Activated B cell treated with CpG ODN at 0.5 μM for 24 hours (primary cell): Measurements from ENCODE around the gene UBE2G2. TPM values are rescaled to one million over a fixed set of nuclear protein-coding genes. Genes with fewer than 3 reads are reported as not detected.

ENCODE experiments used
- ATAC-seq: fragments of 200-7000 bp; cut with Tn5 transposase; one replicate; pipeline ENCODE4 v1.10.0; 2021; ENCODE audit warnings: low read depth, mild to moderate bottlenecking, moderate library complexity
- CTCF ChIA-PET: fragments of 350-600 bp; sonication (Branson Sonifier 250); formaldehyde crosslinking; loops from one replicate; lab custom pipeline; 2021; ENCODE audit warnings: antibody characterized with exemption; lab: Charles Lee
- POLR2A ChIA-PET: fragments of 350-600 bp; sonication (Branson Sonifier 250); formaldehyde crosslinking; loops from one replicate; lab custom pipeline; 2021; ENCODE audit warnings: antibody characterized with exemption; lab: Charles Lee
- DNase-seq: peaks from one replicate; pipeline ENCODE4 v3.0.0; 2022
- H3K27ac Mint-ChIP-seq: one replicate; pipeline ENCODE4 v1.8.0; 2020; ENCODE audit warnings: mixed read lengths
- H3K27me3 Mint-ChIP-seq: one replicate; pipeline ENCODE4 v1.8.0; 2021; ENCODE audit warnings: mixed read lengths
- H3K36me3 Mint-ChIP-seq: one replicate; pipeline ENCODE4 v1.8.0; 2021; ENCODE audit warnings: low read depth, mixed read lengths
- H3K4me1 Mint-ChIP-seq: one replicate; pipeline ENCODE4 v1.8.0; 2021; ENCODE audit warnings: mixed read lengths
- H3K4me3 Mint-ChIP-seq: one replicate; pipeline ENCODE4 v1.8.0; 2020; ENCODE audit warnings: mild to moderate bottlenecking, mixed read lengths
- H3K9me3 Mint-ChIP-seq: one replicate; pipeline ENCODE4 v1.8.0; 2020; ENCODE audit warnings: mixed read lengths
- intact Hi-C: fragments of 100-400 bp; cut with micrococcal nuclease; formaldehyde crosslinking; loops from one replicate; pipeline ENCODE4 v1.15.1; 2024
- total RNA-seq: library from RNA; stranded (reverse); gene quantifications from 2 replicates; pipeline ENCODE4 v1.2.3, GENCODE V29; 2022
- TF ChIP-seq, protein P1 (sequence below): fragments of 200-600 bp; IDR thresholded peaks from one replicate; pipeline ENCODE4 v1.8.0; 2022; ENCODE audit warnings: antibody characterized with exemption, mild to moderate bottlenecking

The UBE2G2 gene
- total RNA-seq, 1 donor from 2014 or later, result 108 TPM

DNA sequence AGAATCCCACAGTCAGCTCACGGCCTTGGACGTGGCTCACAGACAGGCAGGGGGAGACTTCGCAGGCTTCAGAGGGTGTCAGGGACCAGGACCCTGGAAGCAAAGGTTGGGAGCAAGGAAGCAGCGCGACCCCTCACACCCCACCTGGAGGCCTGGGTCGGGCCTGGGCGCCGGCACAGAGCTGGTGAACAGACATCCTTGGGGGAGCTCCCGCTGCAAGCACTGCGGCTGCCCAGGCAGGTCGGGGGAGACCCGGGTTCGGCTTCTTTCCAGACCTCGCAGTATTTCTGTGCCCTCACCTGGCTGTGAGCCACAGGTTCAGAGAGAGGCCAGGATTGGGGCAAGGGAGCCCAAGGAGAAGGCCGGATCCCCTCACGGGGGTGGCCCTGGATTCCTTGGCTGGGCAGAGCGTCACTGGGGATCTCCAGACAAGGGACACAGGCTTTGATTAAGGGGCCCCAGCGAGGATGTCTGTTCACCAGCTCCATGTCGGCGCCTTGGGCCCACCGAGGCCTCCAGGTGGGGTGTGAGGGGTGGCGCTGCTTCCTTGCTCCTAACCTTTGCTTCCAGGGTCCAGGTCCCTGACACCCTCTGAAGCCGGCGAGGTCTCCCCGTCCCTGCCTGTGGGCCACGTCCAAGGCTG lies 52.4 kb downstream of the UBE2G2 start:
- Mint-ChIP-seq H3K36me3 (no peaks in the 10 kb centered on the region), H3K9me3 (no peaks in the 10 kb centered on the region), H3K27ac (no peak overlapping the region), H3K27me3 (peaks cover 15% of the 10 kb centered on the region), H3K4me3 (no peak overlapping the region), H3K4me1 (no peaks in the 10 kb centered on the region)
- ChIA-PET POLR2A (no interaction called here), CTCF (no interaction called here)
- intact Hi-C loops, result no loop called here
- ATAC-seq, result no peak
- TF ChIP-seq, protein P1, sequence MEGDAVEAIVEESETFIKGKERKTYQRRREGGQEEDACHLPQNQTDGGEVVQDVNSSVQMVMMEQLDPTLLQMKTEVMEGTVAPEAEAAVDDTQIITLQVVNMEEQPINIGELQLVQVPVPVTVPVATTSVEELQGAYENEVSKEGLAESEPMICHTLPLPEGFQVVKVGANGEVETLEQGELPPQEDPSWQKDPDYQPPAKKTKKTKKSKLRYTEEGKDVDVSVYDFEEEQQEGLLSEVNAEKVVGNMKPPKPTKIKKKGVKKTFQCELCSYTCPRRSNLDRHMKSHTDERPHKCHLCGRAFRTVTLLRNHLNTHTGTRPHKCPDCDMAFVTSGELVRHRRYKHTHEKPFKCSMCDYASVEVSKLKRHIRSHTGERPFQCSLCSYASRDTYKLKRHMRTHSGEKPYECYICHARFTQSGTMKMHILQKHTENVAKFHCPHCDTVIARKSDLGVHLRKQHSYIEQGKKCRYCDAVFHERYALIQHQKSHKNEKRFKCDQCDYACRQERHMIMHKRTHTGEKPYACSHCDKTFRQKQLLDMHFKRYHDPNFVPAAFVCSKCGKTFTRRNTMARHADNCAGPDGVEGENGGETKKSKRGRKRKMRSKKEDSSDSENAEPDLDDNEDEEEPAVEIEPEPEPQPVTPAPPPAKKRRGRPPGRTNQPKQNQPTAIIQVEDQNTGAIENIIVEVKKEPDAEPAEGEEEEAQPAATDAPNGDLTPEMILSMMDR, result no peak
- no peak for DNase-seq

DNA sequence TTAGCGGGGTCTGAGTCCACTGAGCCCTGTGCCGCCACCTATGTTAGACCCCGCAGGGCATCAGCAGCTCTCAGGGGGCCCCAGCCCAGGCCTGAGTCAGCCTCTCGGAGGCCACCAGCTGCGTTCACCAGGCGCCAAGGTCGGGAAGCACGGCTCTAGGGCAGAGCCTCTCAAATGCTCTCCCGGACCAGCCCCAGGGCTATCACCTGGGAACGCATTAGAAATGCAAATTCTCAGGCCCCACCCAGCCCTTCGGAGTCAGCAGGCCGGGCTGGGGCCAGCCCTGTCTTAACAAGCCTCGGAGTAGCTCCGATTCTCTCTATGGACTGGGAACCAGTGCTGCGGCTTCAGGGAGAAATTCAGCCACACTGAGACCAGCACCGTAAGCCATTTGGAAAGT lies 53.0 kb downstream of the UBE2G2 start:
- POLR2A ChIA-PET, result no interaction called here
- H3K9me3 Mint-ChIP-seq, result no peaks in the 10 kb centered on the region
- no peak overlapping the region for H3K4me3 Mint-ChIP-seq
- intact Hi-C loops, result no loop called here
- H3K27ac Mint-ChIP-seq, result no peak overlapping the region
- CTCF ChIA-PET, result no interaction called here
- peaks cover 15% of the 10 kb centered on the region for H3K27me3 Mint-ChIP-seq
- no peak for ATAC-seq
- TF ChIP-seq, protein P1, result no peak
- no peaks in the 10 kb centered on the region for H3K36me3 Mint-ChIP-seq
- H3K4me1 Mint-ChIP-seq, result no peaks in the 10 kb centered on the region
- DNase-seq, result no peak

DNA sequence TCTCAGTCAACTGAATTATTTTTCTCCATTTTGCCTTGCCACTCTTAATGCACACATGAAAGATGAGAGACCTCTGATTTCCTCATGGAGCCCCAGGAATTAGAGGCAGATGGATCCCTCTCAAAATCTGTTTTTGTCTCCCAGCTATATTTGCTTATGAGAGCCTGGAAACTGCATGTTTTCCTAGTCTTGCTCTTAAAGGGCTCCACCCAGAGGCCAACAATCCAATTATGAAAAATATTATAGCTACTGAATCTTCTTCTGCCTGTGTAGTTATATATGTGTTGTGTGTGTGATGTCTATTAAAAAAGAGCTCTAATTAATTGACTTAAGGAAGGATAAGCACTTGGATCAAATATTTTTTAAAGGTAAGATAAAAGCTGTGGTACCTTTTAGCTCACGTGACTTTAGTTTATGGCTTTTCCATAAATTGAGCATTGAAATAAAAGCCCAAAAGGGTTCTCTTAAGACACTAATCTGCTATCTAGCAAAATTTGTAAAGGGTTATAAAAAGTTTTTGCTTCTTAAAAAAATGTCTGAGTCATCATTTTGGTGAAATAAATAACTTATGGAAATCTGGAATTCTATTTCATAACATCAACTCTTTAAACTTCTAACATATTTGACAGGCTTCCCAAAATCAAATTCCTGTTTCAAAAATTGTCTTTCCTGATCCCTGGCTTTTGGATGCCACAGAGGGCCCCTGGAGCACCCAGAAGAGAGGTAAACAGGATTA lies 59.0 kb downstream of the UBE2G2 start:
- no peak for DNase-seq
- Mint-ChIP-seq H3K36me3 (no peaks in the 10 kb centered on the region), H3K27ac (no peak overlapping the region)

DNA sequence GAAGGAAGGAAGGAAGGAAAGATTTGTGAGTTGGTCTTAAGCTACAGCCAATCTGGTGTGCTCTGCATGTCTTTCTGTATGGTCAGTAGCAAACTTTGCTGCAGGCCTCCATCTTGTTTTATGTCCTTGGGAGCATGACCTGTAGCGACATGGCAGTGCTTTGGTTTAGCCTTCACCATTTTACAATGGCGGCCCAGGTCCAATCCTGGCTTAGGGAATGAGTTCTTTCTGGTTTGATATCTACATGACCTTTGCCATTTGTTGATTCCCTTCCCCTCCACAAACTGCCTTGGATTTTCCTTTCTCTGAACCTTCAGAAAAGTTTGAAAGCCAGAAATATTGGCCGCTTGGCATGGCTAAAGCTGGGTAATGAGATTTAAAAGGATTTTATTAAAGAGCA lies 59.7 kb downstream of the UBE2G2 start:
- ChIA-PET POLR2A (no interaction called here), CTCF (no interaction called here)
- ATAC-seq (no peak), DNase-seq (no peak)
- Mint-ChIP-seq H3K36me3 (no peaks in the 10 kb centered on the region), H3K4me3 (no peak overlapping the region), H3K27me3 (no peaks in the 10 kb centered on the region), H3K4me1 (no peaks in the 10 kb centered on the region), H3K27ac (no peak overlapping the region), H3K9me3 (peaks cover 3% of the 10 kb centered on the region)
- intact Hi-C loops, result no loop called here
- TF ChIP-seq, protein P1, result no peak

More for the DNA sequence above, 59.0 kb downstream of the UBE2G2 start:
- TF ChIP-seq, protein P1, result no peak
- intact Hi-C loops, result no loop called here
- no peak overlapping the region for H3K4me3 Mint-ChIP-seq
- ChIA-PET CTCF (no interaction called here), POLR2A (no interaction called here)
- H3K27me3 Mint-ChIP-seq, result no peaks in the 10 kb centered on the region
- H3K4me1 Mint-ChIP-seq, result no peaks in the 10 kb centered on the region
- peaks cover 3% of the 10 kb centered on the region for H3K9me3 Mint-ChIP-seq
- no peak for ATAC-seq

DNA sequence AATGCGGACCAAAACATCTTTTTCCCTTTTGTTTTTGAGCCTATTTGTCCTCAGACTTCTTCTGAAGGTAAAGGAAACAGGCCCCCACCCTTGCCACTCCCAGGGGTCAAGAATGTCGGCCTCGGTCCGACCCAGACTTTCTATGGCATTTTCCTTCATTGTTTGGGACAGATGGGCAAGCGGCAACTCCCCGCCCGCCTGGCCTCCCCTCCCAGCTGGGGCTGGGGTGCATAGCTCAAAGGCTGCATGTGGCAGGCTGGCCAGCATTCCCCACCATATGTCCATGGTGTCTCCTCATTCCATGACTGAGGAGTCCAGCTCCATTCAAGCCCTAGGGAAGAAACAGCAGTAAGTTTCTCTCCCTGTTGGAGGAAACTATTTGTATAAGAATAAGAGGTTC lies 60.9 kb downstream of the UBE2G2 start:
- POLR2A ChIA-PET, result no interaction called here
- peaks cover under 1% of the 10 kb centered on the region for H3K27me3 Mint-ChIP-seq
- CTCF ChIA-PET, result no interaction called here
- peaks cover 3% of the 10 kb centered on the region for H3K9me3 Mint-ChIP-seq
- no peak for DNase-seq
- intact Hi-C loops, result no loop called here
- ATAC-seq, result no peak
- no peaks in the 10 kb centered on the region for H3K36me3 Mint-ChIP-seq
- TF ChIP-seq, protein P1, result no peak
- H3K27ac Mint-ChIP-seq, result no peak overlapping the region
- no peak overlapping the region for H3K4me3 Mint-ChIP-seq
- no peaks in the 10 kb centered on the region for H3K4me1 Mint-ChIP-seq
